Osteoblast (primary cell): ENCODE results near the gene LZIC. TPM values are rescaled to one million over a fixed set of nuclear protein-coding genes. Genes with fewer than 3 reads are reported as not detected.

Source experiments
- DNase-seq: peaks from one replicate; pipeline ENCODE4 v3.0.0; 2011; ENCODE audit warnings: low spot score, mixed read lengths; ENCODE audit not compliant: insufficient read length; ENCODE audit errors: missing footprints
- H2AFZ ChIP-seq: 2 replicates; pipeline ENCODE4 v1.6.0; 2011; ENCODE audit warnings: mild to moderate bottlenecking, low read length
- H3K27ac ChIP-seq: 2 replicates; pipeline ENCODE4 v1.5.1; 2011; ENCODE audit warnings: mild to moderate bottlenecking, low read depth, low read length, moderate library complexity
- H3K27me3 ChIP-seq: 2 replicates; pipeline ENCODE4 v1.6.0; 2012; ENCODE audit warnings: mild to moderate bottlenecking, control low read depth, inconsistent platforms, low read length, moderate library complexity; ENCODE audit not compliant: insufficient read depth
- H3K36me3 ChIP-seq: 2 replicates; pipeline ENCODE4 v1.5.1; 2011; ENCODE audit warnings: mild to moderate bottlenecking, low read length, control low read depth, moderate library complexity; ENCODE audit not compliant: insufficient read depth
- H3K4me1 ChIP-seq: 2 replicates; pipeline ENCODE4 v1.5.1; 2011; ENCODE audit warnings: mild to moderate bottlenecking, low read length, control low read depth, moderate library complexity; ENCODE audit not compliant: insufficient read depth
- H3K4me2 ChIP-seq: 2 replicates; pipeline ENCODE4 v1.6.0; 2011; ENCODE audit warnings: mild to moderate bottlenecking, low read length; ENCODE audit not compliant: insufficient read depth
- H3K4me3 ChIP-seq: fragments of 200-600 bp; sonication (generic); 3 replicates; pipeline ENCODE4 v1.5.1; 2012; ENCODE audit warnings: mild to moderate bottlenecking, low read length, inconsistent platforms; ENCODE audit not compliant: insufficient read depth
- H3K79me2 ChIP-seq: 2 replicates; pipeline ENCODE4 v1.6.0; 2012; ENCODE audit warnings: mild to moderate bottlenecking, low read length, control low read depth, inconsistent platforms; ENCODE audit not compliant: insufficient read depth
- H3K9me3 ChIP-seq: 2 replicates; pipeline ENCODE4 v1.5.1; 2011; ENCODE audit warnings: low read depth, low read length, control low read depth
- H4K20me1 ChIP-seq: 2 replicates; pipeline ENCODE4 v1.6.0; 2012; ENCODE audit warnings: mild to moderate bottlenecking, low read length, control low read depth; ENCODE audit not compliant: insufficient read depth
- total RNA-seq: library from RNA; depleted of rRNA; stranded (reverse); fragments of >200 nt; gene quantifications from 2 replicates; pipeline ENCODE4 v1.2.3, GENCODE V29; 2012
- TF ChIP-seq, protein P1 (sequence below): IDR thresholded peaks from 2 replicates; pipeline ENCODE4 v1.5.1; 2011; ENCODE audit warnings: mild to moderate bottlenecking, low read depth, low read length, moderate library complexity; ENCODE audit errors: extremely low read depth

LZIC gene
- total RNA-seq, 1 donor: 37.6 TPM

DNA sequence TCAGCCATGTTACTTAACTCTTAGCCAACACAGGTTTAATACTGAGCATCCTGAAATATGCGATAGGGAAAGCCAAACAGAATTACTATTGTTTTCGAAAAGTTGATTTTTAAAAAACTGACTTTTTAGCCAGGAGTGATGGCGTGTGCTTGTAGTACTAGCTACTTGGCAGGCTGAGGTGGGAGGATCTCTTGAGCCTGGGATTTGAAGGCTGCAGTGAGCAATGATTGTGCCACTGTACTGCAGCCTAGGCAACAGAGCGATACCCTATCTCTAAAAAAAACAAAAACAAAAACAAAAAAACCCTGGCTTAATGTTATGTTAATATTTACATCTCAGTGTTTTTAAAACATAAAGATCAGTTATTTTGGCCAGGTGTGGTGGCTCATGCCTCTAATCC, 16.8 kb upstream of the LZIC start:
- TF ChIP-seq, protein P1, sequence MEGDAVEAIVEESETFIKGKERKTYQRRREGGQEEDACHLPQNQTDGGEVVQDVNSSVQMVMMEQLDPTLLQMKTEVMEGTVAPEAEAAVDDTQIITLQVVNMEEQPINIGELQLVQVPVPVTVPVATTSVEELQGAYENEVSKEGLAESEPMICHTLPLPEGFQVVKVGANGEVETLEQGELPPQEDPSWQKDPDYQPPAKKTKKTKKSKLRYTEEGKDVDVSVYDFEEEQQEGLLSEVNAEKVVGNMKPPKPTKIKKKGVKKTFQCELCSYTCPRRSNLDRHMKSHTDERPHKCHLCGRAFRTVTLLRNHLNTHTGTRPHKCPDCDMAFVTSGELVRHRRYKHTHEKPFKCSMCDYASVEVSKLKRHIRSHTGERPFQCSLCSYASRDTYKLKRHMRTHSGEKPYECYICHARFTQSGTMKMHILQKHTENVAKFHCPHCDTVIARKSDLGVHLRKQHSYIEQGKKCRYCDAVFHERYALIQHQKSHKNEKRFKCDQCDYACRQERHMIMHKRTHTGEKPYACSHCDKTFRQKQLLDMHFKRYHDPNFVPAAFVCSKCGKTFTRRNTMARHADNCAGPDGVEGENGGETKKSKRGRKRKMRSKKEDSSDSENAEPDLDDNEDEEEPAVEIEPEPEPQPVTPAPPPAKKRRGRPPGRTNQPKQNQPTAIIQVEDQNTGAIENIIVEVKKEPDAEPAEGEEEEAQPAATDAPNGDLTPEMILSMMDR: no peak
- Histone ChIP-seq H3K4me1 (no peaks in the 10 kb centered on the region), H4K20me1 (no peaks in the 10 kb centered on the region), H3K9me3 (no peaks in the 10 kb centered on the region), H3K36me3 (no peaks in the 10 kb centered on the region), H3K27ac (no peak overlapping the region), H3K4me2 (no peak overlapping the region), H2AFZ (no peak overlapping the region), H3K27me3 (no peaks in the 10 kb centered on the region), H3K79me2 (no peaks in the 10 kb centered on the region), H3K4me3 (no peak overlapping the region)
- DNase-seq: no peak

DNA sequence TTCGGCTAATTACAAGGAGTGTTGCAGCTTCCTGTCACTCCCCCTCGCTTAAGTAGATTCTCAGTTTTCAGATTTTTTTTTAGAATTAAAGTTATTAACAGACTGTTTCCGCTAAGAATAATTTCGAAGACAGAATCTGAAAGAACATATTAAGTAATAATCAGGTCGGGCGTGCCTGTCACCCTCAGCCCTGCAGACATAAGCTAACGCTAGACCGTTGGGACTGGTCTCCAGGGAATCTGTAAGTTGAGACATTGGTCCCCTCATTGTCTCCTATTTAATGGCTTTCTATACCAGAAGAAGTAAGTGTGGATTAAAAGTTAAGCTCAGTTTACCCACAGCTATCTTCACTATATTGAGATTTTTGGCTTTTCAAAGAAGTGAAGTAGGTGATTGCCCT, 14.5 kb upstream of the LZIC start:
- Histone ChIP-seq H3K27me3 (no peaks in the 10 kb centered on the region), H3K79me2 (peaks cover 1% of the 10 kb centered on the region), H3K4me3 (no peak overlapping the region), H3K4me1 (no peaks in the 10 kb centered on the region), H3K27ac (no peak overlapping the region), H4K20me1 (no peaks in the 10 kb centered on the region), H3K9me3 (no peaks in the 10 kb centered on the region), H2AFZ (no peak overlapping the region), H3K36me3 (no peaks in the 10 kb centered on the region), H3K4me2 (no peak overlapping the region)
- no peak for DNase-seq
- TF ChIP-seq, protein P1: no peak

DNA sequence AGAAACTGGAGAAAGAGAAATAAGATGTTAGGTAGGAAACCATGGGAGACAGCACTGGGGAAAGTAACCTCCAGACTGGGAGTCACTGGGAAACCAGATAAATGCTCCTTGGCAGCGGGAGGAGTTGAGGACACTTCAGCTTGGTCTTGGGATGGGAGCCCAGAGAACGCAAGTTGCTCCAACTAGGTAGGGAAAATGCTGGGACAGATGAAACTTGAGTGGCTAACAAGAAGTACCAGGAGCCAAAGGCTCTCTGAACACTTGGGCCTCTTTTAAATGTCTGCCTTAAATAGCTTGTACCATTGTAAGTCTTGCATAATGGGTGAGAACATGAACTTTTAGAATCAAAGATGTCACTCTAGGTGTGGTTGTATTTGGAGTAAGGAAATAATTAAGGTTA, 3.1 kb upstream of the LZIC start:
- Histone ChIP-seq H3K4me1 (peaks cover 2% of the 10 kb centered on the region), H3K36me3 (peaks cover 13% of the 10 kb centered on the region), H3K27ac (no peak overlapping the region), H4K20me1 (no peaks in the 10 kb centered on the region), H3K4me2 (no peak overlapping the region), H3K27me3 (no peaks in the 10 kb centered on the region), H3K9me3 (no peaks in the 10 kb centered on the region), H2AFZ (no peak overlapping the region), H3K79me2 (peaks cover 14% of the 10 kb centered on the region), H3K4me3 (no peak overlapping the region)
- TF ChIP-seq, protein P1: no peak
- DNase-seq: no peak

DNA sequence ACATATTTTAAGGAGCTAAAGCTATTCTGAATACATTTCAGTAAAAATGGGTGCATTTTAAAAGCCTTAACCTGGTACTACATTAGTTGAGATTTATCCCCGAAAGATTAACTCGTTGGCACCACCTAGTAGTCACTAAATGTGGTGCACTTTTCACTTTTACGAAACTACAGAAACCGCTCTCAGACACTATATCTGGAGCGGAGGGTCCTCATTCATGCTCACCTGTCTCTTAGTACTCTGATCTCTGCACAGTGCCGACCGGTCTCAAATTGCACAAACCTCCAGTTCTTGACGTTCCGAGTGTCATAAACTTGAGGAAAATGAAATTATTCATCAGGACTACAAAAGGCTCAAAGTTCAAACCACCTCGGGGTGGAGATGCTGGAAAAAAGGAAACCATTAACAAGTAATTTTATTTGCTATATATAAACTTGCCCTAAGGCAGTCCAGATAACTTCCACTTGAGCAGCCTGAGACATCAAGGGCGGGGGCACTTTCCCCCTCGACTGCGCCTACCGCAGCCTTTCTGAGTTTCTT, 722 bp downstream of the LZIC start:
- peak; percentile 86 for DNase-seq
- H3K9me3 ChIP-seq: no peaks in the 10 kb centered on the region
- TF ChIP-seq, protein P1: peak; percentile 73
- H2AFZ ChIP-seq: peak overlapping the region; percentile 99
- H4K20me1 ChIP-seq: no peaks in the 10 kb centered on the region
- H3K27ac ChIP-seq: peak overlapping the region; percentile 87
- peaks cover 4% of the 10 kb centered on the region for H3K36me3 ChIP-seq
- H3K4me3 ChIP-seq: peak overlapping the region; percentile 93
- H3K79me2 ChIP-seq: peaks cover 14% of the 10 kb centered on the region
- peak overlapping the region; percentile 98 for H3K4me2 ChIP-seq
- no peaks in the 10 kb centered on the region for H3K4me1 ChIP-seq
- no peaks in the 10 kb centered on the region for H3K27me3 ChIP-seq
